Suprapubic skin (tissue), 3 donors: ENCODE measurements around the gene KLRK1.

ENCODE experiments used
- CTCF ChIP-seq, 2 donors: fragments of 200-600 bp in 1 of 2; fragments of 450-650 bp in 1 of 2; sonication (generic) in 1 of 2; IDR thresholded peaks; one replicate each; pipeline ENCODE4 v1.5.1; 2016 to 2019; ENCODE audit warnings: antibody characterized with exemption in 2 of 2, mild to moderate bottlenecking in 1 of 2, moderate library complexity in 1 of 2
- POLR2A ChIP-seq, 2 donors: fragments of 450-650 bp; IDR thresholded peaks; one replicate each; pipeline ENCODE4 v1.6.1; 2017; ENCODE audit warnings: antibody characterized with exemption in 2 of 2, mild to moderate bottlenecking in 2 of 2, moderate library complexity in 2 of 2

DNA sequence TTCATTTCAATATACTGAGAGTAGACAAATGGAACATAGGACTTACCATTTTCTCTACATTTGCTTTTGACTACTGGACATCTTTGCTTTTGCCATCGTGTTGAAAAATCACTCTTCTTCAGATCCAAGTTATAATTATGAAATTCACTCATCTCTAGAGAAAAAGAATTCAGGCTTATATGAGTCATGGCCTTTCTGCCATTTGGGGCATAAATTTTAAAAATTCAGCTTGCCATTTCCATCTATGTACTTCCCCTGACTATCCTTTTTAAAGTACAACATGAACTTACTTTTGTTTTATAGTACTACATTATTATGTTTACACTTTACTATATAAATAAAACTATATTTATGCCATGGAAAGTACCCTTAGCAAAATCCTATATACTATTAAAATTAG, 3.0 kb downstream of the KLRK1 start:
- no peak for TF ChIP-seq CTCF (IDR thresholded peaks at IDR 0.05)
- no peak for TF ChIP-seq POLR2A (IDR thresholded peaks at IDR 0.05)
